NCI-H1092 treated with DMSO at 0.1 percent for 48 hours (cell line): ENCODE results near the gene VEGFA.

ENCODE experiments used
- DNase-seq: peaks from one replicate; lab custom pipeline; 2025; lab: John Stamatoyannopoulos, UW

VEGFA gene

GRCh38 chr6:43759136-43759906 lies 10.7 kb upstream of the VEGFA start:
- DNase-seq = no peak

GRCh38 chr6:43759907-43760206 lies 10.2 kb upstream of the VEGFA start:
- DNase-seq = no peak

GRCh38 chr6:43760210-43761168 lies 9.5 kb upstream of the VEGFA start:
- no peak for DNase-seq

- DNase-seq = no peak
These were observed 8.2 kb upstream of the VEGFA start for GRCh38 chr6:43761666-43762409.

- DNase-seq = no peak
These were observed 7.6 kb upstream of the VEGFA start for GRCh38 chr6:43762410-43762768.

- DNase-seq = no peak
These were observed 6.9 kb upstream of the VEGFA start for GRCh38 chr6:43762966-43763695.

GRCh38 chr6:43763812-43764522 lies 6.0 kb upstream of the VEGFA start:
- no peak for DNase-seq

- no peak for DNase-seq
These were observed 5.2 kb upstream of the VEGFA start for GRCh38 chr6:43764772-43765171.

GRCh38 chr6:43765776-43766499 lies 4.1 kb upstream of the VEGFA start:
- no peak for DNase-seq

GRCh38 chr6:43766500-43766853 lies 3.5 kb upstream of the VEGFA start:
- no peak for DNase-seq

- DNase-seq = no peak
These were observed 3.0 kb upstream of the VEGFA start for GRCh38 chr6:43766964-43767461.

GRCh38 chr6:43767553-43768505 lies 2.2 kb upstream of the VEGFA start:
- no peak for DNase-seq

- DNase-seq = no peak
These were observed 1.5 kb upstream of the VEGFA start for GRCh38 chr6:43768506-43768860.

GRCh38 chr6:43768983-43769525 lies 957 bp upstream of the VEGFA start:
- DNase-seq = peak; percentile 57

GRCh38 chr6:43770372-43771209 lies 580 bp downstream of the VEGFA start:
- peak; percentile 49 for DNase-seq

GRCh38 chr6:43771210-43771857 lies 1.3 kb downstream of the VEGFA start:
- DNase-seq = peak; percentile 21

GRCh38 chr6:43771858-43772680 lies 2.1 kb downstream of the VEGFA start:
- DNase-seq = peak; percentile 13
